T follicular helper cell (primary cell): Measurements from ENCODE around the gene PRSS1.
"Not testable (repeated sequence)": the region's sequence is repeated elsewhere in the genome, so short reads cannot be mapped to it uniquely, and the experiment has no call there.

Source experiments
- DNase-seq: peaks from one replicate; pipeline ENCODE4 v3.0.0-alpha.2; 2020; ENCODE audit warnings: low read depth

PRSS1 gene

DNA sequence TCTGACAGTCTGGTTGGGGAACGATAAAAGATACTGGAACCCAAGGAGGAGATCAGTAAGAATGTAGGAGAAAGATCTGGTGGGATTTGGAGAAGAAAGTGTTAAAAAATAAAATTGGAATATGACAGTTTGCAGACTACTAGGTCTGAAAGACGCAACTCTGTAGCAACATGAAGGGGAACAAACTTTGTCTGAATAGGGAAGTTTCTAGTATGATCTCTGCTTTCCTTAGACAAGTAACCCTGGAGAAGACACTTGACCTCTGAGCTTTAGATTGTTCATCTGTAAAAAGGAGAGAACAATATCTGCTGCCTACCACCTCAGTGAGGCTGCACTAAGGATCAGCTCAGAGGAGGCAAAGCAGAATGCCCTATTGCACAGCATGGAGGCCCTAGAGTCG is 3.0 kb upstream of the PRSS1 start:
- no peak for DNase-seq

DNA sequence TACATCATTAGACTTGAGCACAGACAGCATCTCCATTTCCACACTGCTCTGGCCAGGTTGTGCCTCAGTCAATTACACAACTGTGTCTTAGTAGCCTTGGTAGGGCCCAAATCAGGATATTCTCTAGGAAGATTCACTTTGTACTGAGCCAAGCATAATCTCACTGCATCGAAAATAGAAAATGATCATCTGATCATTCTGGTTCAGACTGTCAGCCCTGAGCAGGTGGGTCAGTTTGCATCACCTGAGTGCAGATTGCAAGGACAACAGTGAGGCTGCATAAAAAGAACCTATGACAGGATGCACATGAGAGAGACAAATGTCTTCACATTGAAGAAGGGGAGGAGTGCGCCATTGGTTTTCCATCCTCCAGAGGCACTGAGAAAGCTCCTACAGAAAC is 862 bp upstream of the PRSS1 start:
- not testable (repeated sequence) for DNase-seq

- DNase-seq: no peak
Measured at GRCh38 chr7:142750321-142750938, 1.2 kb downstream of the PRSS1 start.

GRCh38 chr7:142751526-142752175 is 2.4 kb downstream of the PRSS1 start:
- DNase-seq: not testable (repeated sequence)

DNA sequence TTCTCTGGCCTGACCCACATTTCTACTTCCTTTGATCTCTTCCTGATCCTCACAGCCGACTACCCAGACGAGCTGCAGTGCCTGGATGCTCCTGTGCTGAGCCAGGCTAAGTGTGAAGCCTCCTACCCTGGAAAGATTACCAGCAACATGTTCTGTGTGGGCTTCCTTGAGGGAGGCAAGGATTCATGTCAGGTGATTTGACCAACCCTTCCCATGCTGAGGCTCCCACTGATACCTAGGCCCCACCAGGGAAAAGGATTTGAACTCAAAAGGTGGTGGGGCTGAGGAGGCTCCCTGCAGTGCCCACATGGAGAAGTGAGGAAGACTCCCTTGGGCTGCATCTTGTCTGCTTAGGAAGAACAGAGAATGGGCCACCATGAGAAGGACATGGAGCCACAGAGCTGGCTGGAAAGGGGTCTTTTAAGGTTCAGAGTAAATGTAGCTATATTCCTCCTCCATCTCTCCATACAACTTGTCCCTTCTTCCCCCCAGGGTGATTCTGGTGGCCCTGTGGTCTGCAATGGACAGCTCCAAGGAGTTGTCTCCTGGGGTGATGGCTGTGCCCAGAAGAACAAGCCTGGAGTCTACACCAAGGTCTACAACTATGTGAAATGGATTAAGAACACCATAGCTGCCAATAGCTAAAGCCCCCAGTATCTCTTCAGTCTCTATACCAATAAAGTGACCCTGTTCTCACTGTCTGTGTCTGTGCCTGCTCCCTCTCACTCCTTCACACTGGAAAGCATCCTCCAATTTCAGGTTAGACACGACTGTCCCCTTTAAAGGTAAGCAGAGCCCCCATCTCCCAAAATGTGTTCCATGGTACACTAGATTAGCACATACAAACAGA is 3.3 kb downstream of the PRSS1 start:
- DNase-seq: no peak

GRCh38 chr7:142753366-142753765 is 4.1 kb downstream of the PRSS1 start:
- no peak for DNase-seq

DNA sequence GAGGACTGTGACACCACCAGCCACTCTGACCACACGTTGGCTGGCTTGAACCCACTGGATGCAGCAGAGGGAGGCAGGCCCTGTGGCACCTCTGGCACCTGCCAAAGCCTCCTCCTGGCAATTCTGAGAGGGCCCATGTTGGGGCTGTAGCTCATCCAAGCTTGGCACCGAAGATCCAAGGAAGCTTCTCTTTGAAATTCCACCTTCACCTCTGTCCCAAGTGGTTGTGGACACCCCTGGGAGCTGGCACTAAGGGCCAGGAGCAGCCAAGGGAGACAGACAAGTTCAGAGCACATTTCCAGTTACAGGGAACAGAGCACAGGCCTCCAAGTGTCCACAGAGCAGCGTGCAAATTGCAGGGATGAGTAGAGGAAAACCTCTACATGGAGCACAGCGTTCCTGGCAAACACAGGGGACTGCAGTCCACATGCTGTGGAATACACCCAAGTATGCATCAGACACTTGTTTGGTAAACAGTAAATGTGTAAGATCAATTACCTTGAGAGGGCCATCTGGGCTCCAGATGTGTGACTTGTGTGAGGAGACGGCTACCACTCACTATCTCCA is 4.7 kb downstream of the PRSS1 start:
- not testable (repeated sequence) for DNase-seq

DNA sequence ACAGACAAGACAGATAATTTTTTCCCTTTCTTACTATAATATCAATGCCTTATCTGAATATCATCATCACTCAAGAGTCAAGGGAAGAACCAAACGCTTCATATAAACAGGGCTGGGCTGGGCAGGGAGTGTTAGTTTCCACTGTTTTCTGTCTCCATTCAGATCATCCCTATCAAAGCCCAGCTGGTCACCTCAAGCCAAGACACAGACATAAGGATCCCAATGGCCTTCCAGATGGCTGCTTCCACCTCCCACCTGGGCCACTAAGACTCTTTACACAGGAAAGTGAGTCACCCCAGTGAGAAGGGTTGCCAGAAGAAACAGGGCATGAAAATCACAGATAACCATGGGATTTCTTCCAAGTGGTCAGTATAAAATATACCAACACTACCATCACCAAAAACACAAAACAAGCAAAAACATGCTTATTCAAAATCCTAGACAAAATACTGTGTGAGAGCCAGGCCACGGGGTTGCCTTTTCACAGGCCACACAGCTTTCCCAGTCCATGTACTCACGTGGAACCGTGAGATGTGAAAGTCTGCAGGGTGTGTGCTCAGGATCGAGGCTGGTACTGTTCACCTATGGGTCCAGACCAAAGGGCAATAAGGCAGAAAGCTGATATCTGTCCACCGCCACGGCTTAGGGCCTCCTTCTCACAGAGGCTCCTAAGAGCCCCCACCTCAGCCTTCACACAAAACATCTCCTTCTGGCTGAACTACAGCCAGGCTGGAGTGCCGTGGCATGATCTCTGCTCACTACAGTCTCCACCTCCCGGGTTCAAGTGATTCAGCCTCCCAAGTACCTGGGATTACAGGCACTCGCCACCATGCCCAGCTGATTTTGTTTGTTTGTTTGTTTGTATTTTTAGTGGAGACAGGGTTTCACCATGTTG is 5.7 kb downstream of the PRSS1 start:
- DNase-seq: no peak

DNA sequence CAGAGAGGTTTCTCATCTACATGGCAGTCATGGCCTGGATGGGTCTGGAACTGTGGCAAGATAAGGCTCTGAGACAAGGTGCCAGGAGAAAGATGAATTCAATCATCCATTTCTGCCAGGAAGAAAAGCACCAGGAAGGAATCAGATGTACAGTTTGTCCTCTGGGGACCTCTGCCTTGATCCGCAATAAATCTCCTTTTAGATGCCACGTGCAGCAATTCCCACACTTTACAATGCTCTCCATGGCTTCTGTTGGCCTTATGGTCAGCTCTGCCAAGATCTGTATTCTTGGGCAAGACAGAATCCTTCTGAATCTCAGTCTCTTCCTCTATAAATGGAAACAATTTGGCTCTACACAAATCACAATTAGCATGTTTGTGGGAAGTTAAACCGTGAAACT is 9.0 kb downstream of the PRSS1 start:
- not testable (repeated sequence) for DNase-seq

DNA sequence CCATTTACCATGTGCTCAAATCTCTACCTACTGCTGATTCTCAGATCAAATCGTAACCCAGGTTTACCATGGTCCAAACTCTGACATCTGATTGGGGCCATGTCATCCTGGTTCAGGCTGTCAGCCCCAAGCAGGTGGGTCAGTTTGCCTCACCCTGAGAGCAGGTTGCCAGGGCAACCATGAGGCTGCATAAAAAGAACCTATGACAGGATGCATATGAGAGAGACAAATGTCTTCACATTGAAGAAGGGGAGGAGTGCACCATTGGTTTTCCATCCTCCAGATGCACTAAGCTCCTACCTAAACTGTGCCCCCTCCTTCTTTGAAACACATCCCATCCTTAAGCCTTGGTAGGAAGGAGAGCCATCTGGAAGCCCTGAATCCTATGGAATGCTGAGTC is 10.2 kb downstream of the PRSS1 start:
- DNase-seq: no peak

DNA sequence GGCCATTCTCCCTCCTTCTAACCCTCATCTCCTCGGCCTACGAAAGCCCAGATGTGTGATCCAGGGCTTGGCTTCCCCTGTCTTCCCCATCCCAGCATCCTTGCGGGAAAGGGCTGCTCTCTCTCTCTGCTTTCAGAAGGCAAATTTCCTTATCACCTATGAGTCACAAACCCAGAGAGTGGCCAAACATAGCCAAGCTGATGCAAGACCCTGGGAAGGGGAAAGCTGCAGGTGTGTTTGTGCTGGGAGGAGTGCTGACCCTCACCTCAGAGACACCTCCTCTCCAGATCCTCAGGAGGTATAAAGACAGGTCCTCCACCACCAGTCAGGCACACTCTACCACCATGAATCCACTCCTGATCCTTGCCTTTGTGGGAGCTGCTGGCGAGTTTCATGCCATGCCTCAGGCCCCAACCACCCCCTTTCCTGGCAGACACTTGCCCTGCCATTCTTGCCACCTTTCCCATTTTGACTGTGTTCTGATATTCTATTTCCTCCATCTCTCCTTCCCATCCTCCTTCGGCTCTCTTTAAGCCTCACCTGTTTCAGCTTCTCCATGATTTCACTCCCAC is 10.9 kb downstream of the PRSS1 start:
- DNase-seq: no peak

- DNase-seq: not testable (repeated sequence)
Measured at GRCh38 chr7:142761606-142762005, 12.3 kb downstream of the PRSS1 start.

DNA sequence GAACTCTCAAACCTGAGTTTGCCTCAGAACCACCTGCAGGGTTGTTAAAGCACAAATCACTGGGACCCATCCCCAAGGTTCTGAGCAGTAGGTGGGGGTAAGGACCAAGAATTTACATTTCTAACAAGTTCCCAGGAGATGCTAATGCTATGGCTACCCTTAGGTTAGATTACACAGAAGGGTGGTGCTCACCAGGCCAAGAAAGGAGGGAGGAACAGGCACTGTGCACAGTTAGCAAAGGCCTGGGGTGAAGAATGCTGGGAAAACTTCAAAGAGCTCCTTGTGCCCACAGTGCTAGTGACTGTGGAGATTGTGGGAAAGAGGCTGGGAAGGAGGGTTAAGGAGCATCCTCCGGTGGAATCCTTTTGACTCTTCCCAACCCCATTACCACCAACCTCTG is 12.8 kb downstream of the PRSS1 start:
- no peak for DNase-seq

DNA sequence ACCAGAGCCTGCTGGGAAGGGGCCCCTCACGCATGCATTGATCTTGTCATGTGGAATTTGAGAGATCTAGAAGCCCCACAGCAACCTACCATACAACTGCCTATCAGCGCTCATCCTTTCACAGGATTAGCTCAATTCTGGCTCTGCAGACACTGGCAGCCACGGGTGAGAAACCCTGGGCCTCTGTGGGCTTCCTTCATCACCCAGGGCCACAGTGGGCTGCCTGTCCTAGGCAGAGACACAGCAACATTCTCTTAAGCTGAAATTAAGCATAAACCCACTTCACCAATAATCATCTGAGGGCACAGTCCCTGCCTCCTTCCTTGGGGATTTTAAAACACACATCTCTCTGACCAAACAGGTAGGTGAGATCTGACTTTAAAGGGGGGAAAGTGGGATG is 18.2 kb downstream of the PRSS1 start:
- no peak for DNase-seq

DNA sequence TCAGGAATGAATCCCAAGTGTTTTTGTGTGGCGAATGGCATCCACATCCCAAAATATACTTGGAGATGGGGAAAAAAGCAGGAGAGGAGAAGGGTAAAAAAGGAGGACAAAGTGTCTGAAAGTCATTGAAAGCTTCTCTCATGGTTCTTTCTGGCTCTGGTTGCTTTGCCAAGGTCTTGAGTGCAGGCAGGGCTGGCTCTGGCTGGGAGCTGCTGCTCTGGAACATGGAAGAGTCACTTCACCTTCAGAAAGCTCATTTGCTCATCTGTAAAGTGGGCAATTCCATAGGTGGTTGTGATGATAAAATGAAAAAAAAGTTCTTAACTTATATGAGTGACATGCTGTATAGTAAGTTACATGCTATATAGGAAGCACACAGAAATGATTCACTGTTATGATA is 18.6 kb downstream of the PRSS1 start:
- DNase-seq: no peak

GRCh38 chr7:142768885-142769284 is 19.6 kb downstream of the PRSS1 start:
- DNase-seq: not testable (repeated sequence)

DNA sequence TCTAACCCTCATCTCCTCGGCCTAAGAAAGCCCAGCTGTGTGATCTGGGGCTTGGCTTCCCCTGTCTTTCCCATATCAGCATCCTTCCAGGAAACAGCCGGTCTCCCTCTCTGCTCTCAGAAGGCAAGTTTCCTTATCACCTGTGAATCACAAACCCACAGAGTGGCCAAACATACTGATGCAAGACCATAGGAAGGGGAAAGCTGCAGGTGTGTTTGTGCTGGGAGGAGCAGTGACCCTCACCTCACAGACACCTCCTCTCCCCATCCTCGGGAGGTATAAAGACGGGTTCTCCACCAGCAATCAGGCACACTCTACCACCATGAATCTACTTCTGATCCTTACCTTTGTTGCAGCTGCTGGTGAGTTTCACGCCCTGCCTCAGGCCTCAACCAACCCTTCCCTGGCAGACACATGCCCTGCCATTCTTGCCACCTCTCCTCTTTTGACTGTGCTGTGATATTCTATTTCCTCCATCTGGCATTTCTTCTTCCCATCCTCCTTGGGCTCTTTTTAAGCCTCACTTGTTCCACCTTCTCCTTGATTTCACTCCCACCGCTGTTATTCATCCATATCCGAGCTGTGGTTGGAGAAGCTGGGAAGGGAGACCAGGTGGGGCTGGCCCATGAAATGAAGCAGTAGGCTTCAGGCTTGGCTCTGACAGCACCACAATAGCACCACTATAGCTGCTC is 21.5 kb downstream of the PRSS1 start, which contains the start of gene PRSS2:
Gene PRSS2, plus strand, starts transcription at position 310 of the 692 bp plus-strand sequence. Its CDS starts 13 bp downstream, at position 323.
- no peak for DNase-seq

- DNase-seq: no peak
Measured at GRCh38 chr7:142771353-142771723, 22.1 kb downstream of the PRSS1 start.

- DNase-seq: no peak
Measured at GRCh38 chr7:142772051-142772450, 22.8 kb downstream of the PRSS1 start.

GRCh38 chr7:142772673-142773072 is 23.4 kb downstream of the PRSS1 start:
- no peak for DNase-seq

DNA sequence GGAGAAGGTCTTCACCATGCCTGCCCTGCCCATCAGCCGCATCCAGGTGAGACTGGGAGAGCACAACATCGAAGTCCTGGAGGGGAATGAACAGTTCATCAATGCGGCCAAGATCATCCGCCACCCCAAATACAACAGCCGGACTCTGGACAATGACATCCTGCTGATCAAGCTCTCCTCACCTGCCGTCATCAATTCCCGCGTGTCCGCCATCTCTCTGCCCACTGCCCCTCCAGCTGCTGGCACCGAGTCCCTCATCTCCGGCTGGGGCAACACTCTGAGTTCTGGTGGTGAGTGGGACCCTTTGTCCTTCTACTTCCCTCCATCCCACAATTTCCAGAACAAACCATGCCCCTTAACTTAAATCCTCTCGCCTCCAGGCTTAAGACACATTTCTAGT is 24.0 kb downstream of the PRSS1 start:
- no peak for DNase-seq
